ENCODE data around the gene UTP15.

GRCh38 chr5:73529081-73529480 lies 36.5 kb upstream of the UTP15 start:
- no peak for TF ChIP-seq CTCF (IDR thresholded peaks at IDR 0.05)
- no peak for TF ChIP-seq POLR2A (IDR thresholded peaks at IDR 0.05)

Measured in heart left ventricle (tissue), 13 donors.